KMS-11 (cell line): ENCODE results near the gene GZMA.

Source experiments
- H2AFZ ChIP-seq: fragments of 200-600 bp; sonication (generic); 2 replicates; pipeline ENCODE4 v1.6.1; 2016; ENCODE audit warnings: antibody characterized with exemption, mixed run types, low read depth
- H3K27ac ChIP-seq: fragments of 200-600 bp; sonication (generic); 2 replicates; pipeline ENCODE4 v1.6.1; 2016; ENCODE audit warnings: mild to moderate bottlenecking, mixed run types
- H3K27me3 ChIP-seq: fragments of 200-600 bp; sonication (generic); 2 replicates; pipeline ENCODE4 v1.6.1; 2017; ENCODE audit warnings: mild to moderate bottlenecking, low read depth, mixed run types, moderate library complexity; ENCODE audit not compliant: insufficient read depth
- H3K36me3 ChIP-seq: fragments of 200-600 bp; sonication (generic); 2 replicates; pipeline ENCODE4 v1.6.1; 2017; ENCODE audit warnings: mild to moderate bottlenecking, mixed run types; ENCODE audit not compliant: insufficient read depth
- H3K4me1 ChIP-seq: fragments of 200-600 bp; sonication (generic); 2 replicates; pipeline ENCODE4 v1.6.1; 2016; ENCODE audit warnings: mild to moderate bottlenecking, low read depth, mixed run types; ENCODE audit not compliant: poor library complexity, severe bottlenecking
- H3K4me2 ChIP-seq: fragments of 200-600 bp; sonication (generic); 2 replicates; pipeline ENCODE4 v1.7.0; 2016; ENCODE audit warnings: mild to moderate bottlenecking, mixed run types
- H3K4me3 ChIP-seq: fragments of 200-600 bp; sonication (generic); IDR thresholded peaks from 2 replicates; pipeline ENCODE4 v1.6.1; 2017; ENCODE audit warnings: low read depth, low read length, mixed read lengths; ENCODE audit not compliant: insufficient read depth
- H3K79me2 ChIP-seq: fragments of 200-600 bp; sonication (generic); 2 replicates; pipeline ENCODE4 v1.6.1; 2016; ENCODE audit warnings: low read depth, mixed run types; ENCODE audit not compliant: insufficient read depth
- H3K9ac ChIP-seq: fragments of 200-600 bp; sonication (generic); 2 replicates; pipeline ENCODE4 v1.6.1; 2016; ENCODE audit warnings: mild to moderate bottlenecking, mixed run types
- H4K20me1 ChIP-seq: fragments of 200-600 bp; sonication (generic); 2 replicates; pipeline ENCODE4 v1.6.1; 2016; ENCODE audit warnings: mild to moderate bottlenecking, mixed run types; ENCODE audit not compliant: insufficient read depth
- TF ChIP-seq, protein P1 (sequence below): fragments of 200-600 bp; sonication (generic); conservative IDR thresholded peaks from 2 replicates; pipeline ENCODE4 v1.6.1; 2017; ENCODE audit warnings: low read depth, mild to moderate bottlenecking, antibody characterized with exemption, low read length, moderate library complexity, mixed read lengths

Gene GZMA

DNA sequence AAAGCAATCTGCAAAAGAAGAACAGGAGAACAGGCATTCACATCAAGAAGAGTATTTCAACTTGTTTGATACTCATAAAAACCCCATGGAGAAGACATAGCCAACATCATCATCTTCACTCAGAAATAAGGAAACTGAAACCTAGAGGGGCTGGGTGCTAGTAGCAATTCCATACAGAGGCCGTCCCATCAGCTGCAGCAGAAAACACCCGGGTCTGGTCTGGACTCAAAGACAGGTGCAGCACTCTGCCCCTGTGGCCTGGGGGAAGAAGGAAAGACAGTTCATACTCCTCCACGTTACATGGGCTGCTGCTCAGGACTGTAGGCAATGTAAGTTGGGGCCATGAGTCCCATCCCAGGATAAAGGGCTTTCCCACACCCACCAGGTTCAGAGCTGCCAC, 11.6 kb downstream of the GZMA start:
- Histone ChIP-seq H3K27ac (no peak overlapping the region), H4K20me1 (no peaks in the 10 kb centered on the region), H3K79me2 (no peaks in the 10 kb centered on the region), H3K4me1 (no peaks in the 10 kb centered on the region), H3K36me3 (no peaks in the 10 kb centered on the region), H3K9ac (no peak overlapping the region), H3K27me3 (no peaks in the 10 kb centered on the region), H2AFZ (no peak overlapping the region), H3K4me2 (no peak overlapping the region), H3K4me3 (no peak overlapping the region)
- TF ChIP-seq, protein P1, sequence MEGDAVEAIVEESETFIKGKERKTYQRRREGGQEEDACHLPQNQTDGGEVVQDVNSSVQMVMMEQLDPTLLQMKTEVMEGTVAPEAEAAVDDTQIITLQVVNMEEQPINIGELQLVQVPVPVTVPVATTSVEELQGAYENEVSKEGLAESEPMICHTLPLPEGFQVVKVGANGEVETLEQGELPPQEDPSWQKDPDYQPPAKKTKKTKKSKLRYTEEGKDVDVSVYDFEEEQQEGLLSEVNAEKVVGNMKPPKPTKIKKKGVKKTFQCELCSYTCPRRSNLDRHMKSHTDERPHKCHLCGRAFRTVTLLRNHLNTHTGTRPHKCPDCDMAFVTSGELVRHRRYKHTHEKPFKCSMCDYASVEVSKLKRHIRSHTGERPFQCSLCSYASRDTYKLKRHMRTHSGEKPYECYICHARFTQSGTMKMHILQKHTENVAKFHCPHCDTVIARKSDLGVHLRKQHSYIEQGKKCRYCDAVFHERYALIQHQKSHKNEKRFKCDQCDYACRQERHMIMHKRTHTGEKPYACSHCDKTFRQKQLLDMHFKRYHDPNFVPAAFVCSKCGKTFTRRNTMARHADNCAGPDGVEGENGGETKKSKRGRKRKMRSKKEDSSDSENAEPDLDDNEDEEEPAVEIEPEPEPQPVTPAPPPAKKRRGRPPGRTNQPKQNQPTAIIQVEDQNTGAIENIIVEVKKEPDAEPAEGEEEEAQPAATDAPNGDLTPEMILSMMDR = no peak

DNA sequence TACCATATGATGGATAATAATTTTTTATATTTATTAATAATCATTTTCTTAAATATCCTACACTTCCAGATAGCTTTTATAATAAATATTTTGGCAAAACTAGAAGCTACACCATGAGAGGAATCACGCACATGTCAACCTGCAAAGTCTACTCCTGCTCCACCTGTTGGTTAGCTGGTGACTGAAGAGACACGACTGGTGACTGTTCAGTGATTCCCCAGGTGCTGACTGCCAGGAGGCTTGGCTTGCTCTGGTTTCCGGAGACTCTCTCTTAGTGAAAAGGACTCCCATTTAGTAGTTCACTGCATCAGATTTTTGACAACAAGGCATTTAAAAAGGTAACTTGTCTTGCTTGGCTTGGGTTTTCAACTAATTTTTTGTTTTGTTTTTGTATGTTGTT, 20.9 kb downstream of the GZMA start:
- no peak overlapping the region for H3K27ac ChIP-seq

DNA sequence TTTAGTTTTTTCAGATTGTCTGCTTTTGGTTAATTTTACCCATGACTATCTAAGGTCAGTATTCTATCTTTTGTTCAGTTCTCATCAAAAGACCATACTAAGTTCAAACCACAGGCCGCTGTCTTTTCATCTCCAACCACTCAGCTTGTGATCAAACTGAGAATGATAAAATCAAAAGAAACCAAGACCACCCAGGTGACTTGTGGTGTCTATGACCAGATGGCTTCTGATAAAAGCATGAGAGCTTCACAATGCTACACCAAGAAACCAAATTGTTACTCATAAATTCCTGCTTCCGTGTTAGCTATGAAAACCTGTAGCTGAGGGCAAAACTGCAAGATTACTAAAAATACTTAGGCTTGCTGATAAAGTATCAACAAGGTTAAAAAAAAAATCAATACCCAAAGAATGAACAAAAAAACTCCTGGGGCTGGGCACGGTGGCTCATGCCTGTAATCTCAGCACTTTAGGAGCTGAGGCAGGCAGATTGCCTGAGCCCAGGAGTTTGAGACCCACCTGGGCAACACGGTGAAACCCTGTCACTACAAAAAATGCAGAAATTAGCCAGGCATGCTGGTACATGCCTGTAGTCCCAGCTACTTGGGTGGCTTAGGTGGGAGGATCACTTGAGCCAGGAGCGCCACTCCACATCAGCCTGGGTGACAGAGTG, 31.7 kb downstream of the GZMA start:
- Histone ChIP-seq H2AFZ (no peak overlapping the region), H3K79me2 (no peaks in the 10 kb centered on the region), H3K4me1 (peaks cover 15% of the 10 kb centered on the region), H3K9ac (no peak overlapping the region), H4K20me1 (no peaks in the 10 kb centered on the region), H3K27ac (no peak overlapping the region), H3K36me3 (no peaks in the 10 kb centered on the region), H3K27me3 (no peaks in the 10 kb centered on the region), H3K4me2 (no peak overlapping the region; the same call in 1 of the 2 replicates), H3K4me3 (no peak overlapping the region)
- TF ChIP-seq, protein P1 = no peak

More for the DNA sequence above, 20.9 kb downstream of the GZMA start:
- no peaks in the 10 kb centered on the region for H3K27me3 ChIP-seq
- H3K4me2 ChIP-seq = no peak overlapping the region
- TF ChIP-seq, protein P1 = no peak
- no peaks in the 10 kb centered on the region for H3K79me2 ChIP-seq
- H3K4me3 ChIP-seq = no peak overlapping the region
- H4K20me1 ChIP-seq = no peaks in the 10 kb centered on the region
- H3K4me1 ChIP-seq = no peaks in the 10 kb centered on the region
- H2AFZ ChIP-seq = no peak overlapping the region
- H3K9ac ChIP-seq = no peak overlapping the region
- no peaks in the 10 kb centered on the region for H3K36me3 ChIP-seq

DNA sequence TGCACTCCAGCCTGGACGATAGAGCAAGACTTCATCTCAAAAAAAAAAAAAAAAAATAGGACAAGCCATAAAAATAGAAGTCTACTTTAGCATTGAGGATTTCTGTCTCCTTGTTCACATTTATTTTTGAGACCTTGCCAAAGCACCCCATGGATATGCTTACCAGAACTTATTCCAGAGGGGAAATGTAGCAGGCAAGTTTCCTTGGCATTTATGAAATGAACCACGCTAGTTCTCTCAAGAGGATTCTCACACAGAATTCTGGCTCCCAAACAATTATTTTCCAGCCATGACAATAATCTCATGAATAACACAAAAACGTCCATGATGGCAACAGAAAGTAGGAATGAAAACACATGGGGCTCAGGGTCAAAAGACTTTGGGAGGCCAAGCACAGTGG, 34.1 kb downstream of the GZMA start:
- no peaks in the 10 kb centered on the region for H4K20me1 ChIP-seq
- H3K36me3 ChIP-seq = no peaks in the 10 kb centered on the region
- no peaks in the 10 kb centered on the region for H3K79me2 ChIP-seq
- H3K9ac ChIP-seq = no peak overlapping the region
- TF ChIP-seq, protein P1 = no peak
- H3K4me3 ChIP-seq = no peak overlapping the region
- no peak overlapping the region for H3K4me2 ChIP-seq
- H3K27ac ChIP-seq = no peak overlapping the region
- peaks cover 15% of the 10 kb centered on the region for H3K4me1 ChIP-seq
- no peak overlapping the region for H2AFZ ChIP-seq
- no peaks in the 10 kb centered on the region for H3K27me3 ChIP-seq
